H9 (cell line): ENCODE measurements around the gene TBXAS1. TPM values are rescaled to one million over a fixed set of nuclear protein-coding genes. Genes with fewer than 3 reads are reported as not detected.

Experiments used
- DNase-seq: peaks from one replicate; pipeline ENCODE4 v3.0.0-alpha.2; 2017
- H2AFZ ChIP-seq: one replicate; pipeline ENCODE4 v1.6.1; 2013; ENCODE audit warnings: mild to moderate bottlenecking, low read length, control low read depth, moderate library complexity
- H2AK5ac ChIP-seq: 2 replicates; pipeline ENCODE4 v1.6.1; 2013; ENCODE audit warnings: low read length, control low read depth, mixed read lengths; ENCODE audit not compliant: insufficient read length
- H2BK120ac ChIP-seq: one replicate; pipeline ENCODE4 v1.6.1; 2013; ENCODE audit warnings: low read depth, mild to moderate bottlenecking, low read length, control low read depth, inconsistent platforms; ENCODE audit not compliant: poor library complexity, severe bottlenecking
- H2BK12ac ChIP-seq: 2 replicates; pipeline ENCODE4 v1.6.1; 2013; ENCODE audit warnings: low read length, control low read depth, mixed read lengths, low read depth; ENCODE audit not compliant: insufficient read length
- H2BK15ac ChIP-seq: 2 replicates; pipeline ENCODE4 v1.6.1; 2013; ENCODE audit warnings: low read depth, low read length, control low read depth
- H2BK20ac ChIP-seq: one replicate; pipeline ENCODE4 v1.6.1; 2013; ENCODE audit warnings: low read depth, mild to moderate bottlenecking, low read length, control low read depth, inconsistent platforms; ENCODE audit not compliant: poor library complexity, severe bottlenecking
- H2BK5ac ChIP-seq: 2 replicates; pipeline ENCODE4 v1.6.1; 2013; ENCODE audit warnings: low read length, control low read depth, mixed read lengths; ENCODE audit not compliant: insufficient read length
- H3K14ac ChIP-seq: 2 replicates; pipeline ENCODE4 v1.6.1; 2013; ENCODE audit warnings: low read length, control low read depth; ENCODE audit not compliant: insufficient read depth
- H3K18ac ChIP-seq: 2 replicates; pipeline ENCODE4 v1.6.1; 2013; ENCODE audit warnings: low read depth, mild to moderate bottlenecking, mixed read lengths, low read length, control low read depth; ENCODE audit not compliant: insufficient read length
- H3K23ac ChIP-seq: 2 replicates; pipeline ENCODE4 v1.6.1; 2013; ENCODE audit warnings: low read length, control low read depth, mixed read lengths, low read depth; ENCODE audit not compliant: insufficient read length
- H3K23me2 ChIP-seq: 2 replicates; pipeline ENCODE4 v1.6.1; 2013; ENCODE audit warnings: low read depth, mild to moderate bottlenecking, mixed read lengths, low read length, control low read depth; ENCODE audit not compliant: insufficient read length, poor library complexity, severe bottlenecking
- H3K27ac ChIP-seq: 2 replicates; pipeline ENCODE4 v1.5.1; 2013; ENCODE audit warnings: low read length, control low read depth, mixed read lengths, low read depth; ENCODE audit not compliant: insufficient read length
- H3K27me3 ChIP-seq: 2 replicates; pipeline ENCODE4 v1.6.1; 2013; ENCODE audit warnings: low read length, control low read depth, inconsistent platforms; ENCODE audit not compliant: insufficient read depth
- H3K4ac ChIP-seq: 2 replicates; pipeline ENCODE4 v1.6.1; 2013; ENCODE audit warnings: low read depth, mild to moderate bottlenecking, control low read depth, inconsistent platforms, low read length, moderate library complexity
- H3K4me1 ChIP-seq: 2 replicates; pipeline ENCODE4 v1.6.1; 2013; ENCODE audit warnings: low read length, control low read depth, inconsistent platforms; ENCODE audit not compliant: insufficient read depth
- H3K4me2 ChIP-seq: 2 replicates; pipeline ENCODE4 v1.6.1; 2013; ENCODE audit warnings: low read length, control low read depth, mixed read lengths; ENCODE audit not compliant: insufficient read length, insufficient read depth
- H3K56ac ChIP-seq: 2 replicates; pipeline ENCODE4 v1.6.1; 2013; ENCODE audit warnings: low read depth, mild to moderate bottlenecking, mixed read lengths, low read length, control low read depth; ENCODE audit not compliant: insufficient read length
- H3K79me1 ChIP-seq: 2 replicates; pipeline ENCODE4 v1.6.1; 2013; ENCODE audit warnings: low read depth, mild to moderate bottlenecking, moderate library complexity, low read length, control low read depth, inconsistent platforms; ENCODE audit not compliant: insufficient read depth, poor library complexity, severe bottlenecking
- H3K79me2 ChIP-seq: 2 replicates; pipeline ENCODE4 v1.6.1; 2013; ENCODE audit warnings: low read length, control low read depth, inconsistent platforms; ENCODE audit not compliant: insufficient read depth
- H3K9ac ChIP-seq: 2 replicates; pipeline ENCODE4 v1.6.1; 2013; ENCODE audit warnings: low read length, control low read depth, mixed read lengths; ENCODE audit not compliant: insufficient read length; ENCODE audit errors: extremely low read depth
- H3K9me3 ChIP-seq: one replicate; pipeline ENCODE4 v1.6.1; 2013; ENCODE audit warnings: low read depth, low read length, inconsistent platforms; ENCODE audit not compliant: control insufficient read depth
- H3T11ph ChIP-seq: one replicate; pipeline ENCODE4 v1.6.1; 2013; ENCODE audit warnings: mild to moderate bottlenecking, low read length, control low read depth, inconsistent platforms
- H4K20me1 ChIP-seq: one replicate; pipeline ENCODE4 v1.6.1; 2013; ENCODE audit not compliant: control insufficient read depth, insufficient read length, insufficient read depth
- H4K5ac ChIP-seq: 2 replicates; pipeline ENCODE4 v1.6.1; 2013; ENCODE audit warnings: low read depth, mild to moderate bottlenecking, mixed read lengths, low read length, control low read depth; ENCODE audit not compliant: insufficient read length
- H4K8ac ChIP-seq: replicated peaks from 2 replicates; pipeline ENCODE4 v1.6.1; 2013; ENCODE audit warnings: low read length, control low read depth, mixed read lengths, low read depth; ENCODE audit not compliant: insufficient read length
- H4K91ac ChIP-seq: 2 replicates; pipeline ENCODE4 v1.6.1; 2013; ENCODE audit warnings: low read depth, mild to moderate bottlenecking, moderate library complexity, mixed read lengths, low read length, control low read depth; ENCODE audit not compliant: insufficient read length
- H3K27ac Mint-ChIP-seq, 3 experiments: 2 replicates in 2 of 3; 3 replicates in 1 of 3; pipeline ENCODE4 v1.8.0; 2020 to 2021; ENCODE audit warnings: mixed read lengths in 3 of 3, mild to moderate bottlenecking in 1 of 3, moderate library complexity in 1 of 3
- H3K27me3 Mint-ChIP-seq: 2 replicates; pipeline ENCODE4 v1.8.0; 2021; ENCODE audit warnings: low read depth, mild to moderate bottlenecking, moderate library complexity, mixed read lengths
- H3K36me3 Mint-ChIP-seq, 3 experiments: 2 replicates in 2 of 3; 3 replicates in 1 of 3; pipeline ENCODE4 v1.8.0; 2020 to 2021; ENCODE audit warnings: low read depth in 3 of 3, mixed read lengths in 3 of 3; ENCODE audit not compliant: insufficient read depth in 1 of 3
- H3K4me1 Mint-ChIP-seq, 2 experiments: 2 replicates each; pipeline ENCODE4 v1.8.0; 2020; ENCODE audit warnings: mixed read lengths in 2 of 2
- H3K4me3 Mint-ChIP-seq, 2 experiments: 2 replicates in 1 of 2; 3 replicates in 1 of 2; pipeline ENCODE4 v1.8.0; 2020 to 2021; ENCODE audit warnings: mild to moderate bottlenecking in 2 of 2, mixed read lengths in 2 of 2, moderate library complexity in 1 of 2
- H3K9me3 Mint-ChIP-seq, 2 experiments: 2 replicates in 1 of 2; 3 replicates in 1 of 2; pipeline ENCODE4 v1.8.0; 2020; ENCODE audit warnings: mild to moderate bottlenecking in 2 of 2, mixed read lengths in 2 of 2, moderate library complexity in 1 of 2
- CTCF ChIP-seq: fragments of 200-600 bp; sonication (generic); conservative IDR thresholded peaks from 3 replicates; pipeline ENCODE4 v1.8.0; 2021; ENCODE audit warnings: antibody characterized with exemption, mild to moderate bottlenecking
- WGBS: extraction: QIAGEN DNeasy Blood & Tissue Kit; methylation state at CpG from one replicate; pipeline ENCODE4 v1.1.7; 2013; ENCODE audit warnings: missing lambda C conversion rate, low lambda C conversion rate, mixed read lengths; ENCODE audit not compliant: insufficient read length; ENCODE audit errors: extremely low coverage; 5-methylcytosine and 5-hydroxymethylcytosine counted together
- total RNA-seq: library from RNA; stranded (reverse); gene quantifications from 2 replicates; pipeline ENCODE4 v1.2.1, GENCODE V29; 2021

The TBXAS1 gene
- total RNA-seq, 1 experiment from 2014 or later: 0.39 TPM

- Histone ChIP-seq H3K23ac (no peak overlapping the region), H3T11ph (no peak overlapping the region), H3K79me1 (no peaks in the 10 kb centered on the region), H3K23me2 (no peaks in the 10 kb centered on the region), H3K27ac (no peak overlapping the region), H2AK5ac (no peak overlapping the region), H2AFZ (no peak overlapping the region), H3K79me2 (no peaks in the 10 kb centered on the region), H4K5ac (no peak overlapping the region), H2BK5ac (no peak overlapping the region), H2BK120ac (no peak overlapping the region), H2BK20ac (no peak overlapping the region), H3K18ac (no peak overlapping the region), H4K20me1 (no peaks in the 10 kb centered on the region), H3K27me3 (no peaks in the 10 kb centered on the region), H3K4me1 (no peaks in the 10 kb centered on the region), H4K8ac (no peak overlapping the region), H2BK15ac (no peak overlapping the region), H3K56ac (no peak overlapping the region), H2BK12ac (no peak overlapping the region), H3K4me2 (no peak overlapping the region), H3K9me3 (no peaks in the 10 kb centered on the region), H3K9ac (no peak overlapping the region), H3K4ac (no peak overlapping the region), H3K14ac (no peak overlapping the region; the same call in 1 of the 2 replicates), H4K91ac (no peak overlapping the region)
- H3K27ac Mint-ChIP-seq: no peak overlapping the region
- H3K4me1 Mint-ChIP-seq: peaks cover 4 to 9% of the 10 kb centered on the region in 2 experiments; a peak in 2 of 4 replicates
- no CpG with 5 or more reads among the region's 11 CpGs for WGBS
- H3K27me3 Mint-ChIP-seq: no peaks in the 10 kb centered on the region; the same call in none of the 2 replicates
- no peaks in the 10 kb centered on the region for H3K9me3 Mint-ChIP-seq
- no peak for DNase-seq
- TF ChIP-seq CTCF: no peak
- no peaks in the 10 kb centered on the region for H3K36me3 Mint-ChIP-seq
- no peak overlapping the region for H3K4me3 Mint-ChIP-seq
Measured at GRCh38 chr7:139913021-139913844, 84.2 kb downstream of the TBXAS1 start.
